GM12864 (cell line): ENCODE data around the gene ISCA1.

Source experiments
- DNase-seq: peaks from one replicate; pipeline ENCODE4 v3.0.0-alpha.2; 2011; ENCODE audit warnings: low read depth
- H3K4me3 ChIP-seq: 2 replicates; pipeline ENCODE4 v1.5.1; 2011; ENCODE audit warnings: mild to moderate bottlenecking, low read depth, low read length, control low read depth
- CTCF ChIP-seq: IDR thresholded peaks from 2 replicates; pipeline ENCODE4 v1.5.1; 2011; ENCODE audit warnings: low read depth, mild to moderate bottlenecking, moderate library complexity, low read length, control low read depth, inconsistent platforms; ENCODE audit errors: missing control alignments

ISCA1 gene

DNA sequence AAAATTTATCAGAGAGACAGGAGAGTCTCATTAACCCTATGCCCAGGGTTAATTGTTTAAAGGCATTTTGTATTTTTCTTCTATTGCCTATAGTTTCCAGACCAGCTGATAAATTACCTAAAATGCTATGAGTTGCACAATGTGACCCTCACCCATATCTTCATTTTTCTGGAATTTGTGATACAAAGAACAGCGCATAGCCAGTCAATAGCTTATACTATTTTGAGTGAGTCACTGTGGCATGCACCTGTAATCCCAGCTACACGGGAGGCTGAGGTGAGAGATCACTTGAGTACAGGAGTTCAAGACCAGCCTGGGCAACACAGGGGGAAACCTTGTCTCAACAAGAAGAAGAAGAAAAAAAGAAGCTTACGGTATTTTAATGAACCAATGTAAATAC is 25.7 kb downstream of the ISCA1 start:
- TF ChIP-seq CTCF: no peak
- no peak for DNase-seq
- H3K4me3 ChIP-seq: no peak overlapping the region

- no peak for DNase-seq
Measured at GRCh38 chr9:86253577-86253976, 28.8 kb downstream of the ISCA1 start.

DNA sequence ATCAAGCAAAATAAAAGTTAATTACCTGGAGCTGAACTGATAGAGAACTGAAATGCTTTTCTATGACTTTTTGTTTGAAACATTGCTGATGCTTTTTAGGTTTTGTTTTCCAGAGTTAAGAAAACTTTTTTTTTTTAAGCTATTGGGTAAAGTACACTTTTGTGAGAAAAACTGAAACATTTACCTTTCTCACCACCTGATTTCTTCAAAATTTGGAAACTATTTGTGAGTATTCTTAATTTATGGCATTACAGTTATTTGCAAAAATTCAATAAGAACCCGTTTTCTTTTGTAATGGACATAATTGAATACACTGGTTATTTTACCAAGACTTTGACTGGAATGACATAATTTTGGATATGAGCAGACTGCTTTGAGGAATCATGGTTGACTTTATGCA is 29.5 kb downstream of the ISCA1 start:
- no peak for TF ChIP-seq CTCF
- no peak for DNase-seq
- H3K4me3 ChIP-seq: no peak overlapping the region

More at GRCh38 chr9:86253577-86253976, 28.8 kb downstream of the ISCA1 start:
- H3K4me3 ChIP-seq: no peak overlapping the region
- no peak for TF ChIP-seq CTCF

DNA sequence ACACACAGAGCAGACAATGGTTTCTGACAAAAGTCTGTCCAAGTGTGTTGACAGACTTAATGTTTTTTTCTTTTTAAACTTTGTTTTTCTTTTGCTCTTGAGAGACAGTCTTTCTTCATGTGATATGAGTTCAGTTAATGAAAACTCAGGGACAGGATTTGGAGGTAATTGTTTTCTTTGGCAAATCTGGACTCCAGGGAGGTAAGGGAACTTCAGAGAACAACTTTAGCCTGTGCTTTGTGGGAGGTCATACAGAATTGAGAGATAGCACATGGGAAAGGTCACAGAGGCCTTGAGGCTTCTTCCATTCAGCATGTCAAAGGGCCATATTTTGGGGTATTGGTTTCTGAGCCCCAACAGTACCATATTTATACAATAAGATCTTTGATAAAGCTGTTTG is 32.2 kb downstream of the ISCA1 start:
- DNase-seq: no peak
- no peak for TF ChIP-seq CTCF
- H3K4me3 ChIP-seq: no peak overlapping the region

GRCh38 chr9:86248746-86249145 is 33.6 kb downstream of the ISCA1 start:
- no peak for TF ChIP-seq CTCF
- H3K4me3 ChIP-seq: no peak overlapping the region
- DNase-seq: no peak

GRCh38 chr9:86246752-86247161 is 35.6 kb downstream of the ISCA1 start:
- TF ChIP-seq CTCF: peak; percentile 32
- DNase-seq: peak; percentile 10
- H3K4me3 ChIP-seq: no peak overlapping the region

- H3K4me3 ChIP-seq: no peak overlapping the region
- no peak for TF ChIP-seq CTCF
- no peak for DNase-seq
Measured at GRCh38 chr9:86242071-86242470, 40.3 kb downstream of the ISCA1 start.
